Astrocyte (in vitro differentiated cells and primary cell): Measurements from ENCODE around the gene CCDC81. TPM values are rescaled to one million over a fixed set of nuclear protein-coding genes. Genes with fewer than 3 reads are reported as not detected.

Experiments
- DNase-seq: peaks from one replicate; pipeline ENCODE4 v3.0.0-alpha.2; 2010; ENCODE audit warnings: low read depth
- FAIRE-seq: peaks from 2 replicates; lab custom pipeline; 2011; peaks lifted over from hg19 to GRCh38; lab: Jason Lieb, UNC
- H2AFZ ChIP-seq: 2 replicates; pipeline ENCODE4 v1.6.0; 2012; ENCODE audit warnings: low read depth, low read length, inconsistent platforms
- H3K27ac ChIP-seq: 2 replicates; pipeline ENCODE4 v1.5.1; 2011; ENCODE audit warnings: low read depth, low read length, inconsistent platforms
- H3K27me3 ChIP-seq: 2 replicates; pipeline ENCODE4 v1.6.0; 2011; ENCODE audit warnings: low read length, inconsistent platforms; ENCODE audit not compliant: insufficient read depth
- H3K36me3 ChIP-seq: 2 replicates; pipeline ENCODE4 v1.5.1; 2011; ENCODE audit warnings: low read length, inconsistent platforms; ENCODE audit not compliant: insufficient read depth
- H3K4me1 ChIP-seq: 2 replicates; pipeline ENCODE4 v1.5.1; 2011; ENCODE audit warnings: low read length, inconsistent platforms; ENCODE audit not compliant: insufficient read depth
- H3K4me2 ChIP-seq: 2 replicates; pipeline ENCODE4 v1.6.0; 2012; ENCODE audit warnings: low read length, inconsistent platforms
- H3K4me3 ChIP-seq: 2 replicates; pipeline ENCODE4 v1.5.1; 2011; ENCODE audit warnings: low read depth, mild to moderate bottlenecking, low read length, inconsistent platforms; ENCODE audit not compliant: insufficient read depth
- H3K79me2 ChIP-seq: 2 replicates; pipeline ENCODE4 v1.6.0; 2012; ENCODE audit warnings: mild to moderate bottlenecking, low read length, inconsistent platforms; ENCODE audit not compliant: insufficient read depth
- H3K9ac ChIP-seq: 2 replicates; pipeline ENCODE4 v1.6.0; 2012; ENCODE audit warnings: mild to moderate bottlenecking, low read length, inconsistent platforms
- H3K9me3 ChIP-seq: 2 replicates; pipeline ENCODE4 v1.5.1; 2012; ENCODE audit warnings: low read depth, mild to moderate bottlenecking, low read length, inconsistent platforms; ENCODE audit not compliant: insufficient read depth
- H4K20me1 ChIP-seq: 2 replicates; pipeline ENCODE4 v1.6.0; 2012; ENCODE audit warnings: low read length, inconsistent platforms; ENCODE audit not compliant: insufficient read depth
- H3K27ac Mint-ChIP-seq: one replicate; pipeline ENCODE4 v1.8.0; 2021; ENCODE audit warnings: mild to moderate bottlenecking, mixed read lengths; ENCODE audit not compliant: unreplicated experiment
- H3K27me3 Mint-ChIP-seq: one replicate; pipeline ENCODE4 v1.8.0; 2021; ENCODE audit warnings: low read depth, mixed read lengths; ENCODE audit not compliant: unreplicated experiment
- H3K36me3 Mint-ChIP-seq: one replicate; pipeline ENCODE4 v1.8.0; 2021; ENCODE audit warnings: low read depth, mixed read lengths; ENCODE audit not compliant: unreplicated experiment
- H3K4me1 Mint-ChIP-seq: one replicate; pipeline ENCODE4 v1.8.0; 2021; ENCODE audit warnings: low read depth, mixed read lengths; ENCODE audit not compliant: unreplicated experiment
- H3K4me3 Mint-ChIP-seq: one replicate; pipeline ENCODE4 v1.8.0; 2021; ENCODE audit warnings: mild to moderate bottlenecking, moderate library complexity, mixed read lengths; ENCODE audit not compliant: unreplicated experiment
- H3K9me3 Mint-ChIP-seq: one replicate; pipeline ENCODE4 v1.8.0; 2021; ENCODE audit warnings: mild to moderate bottlenecking, mixed read lengths; ENCODE audit not compliant: unreplicated experiment
- EZH2 ChIP-seq: IDR thresholded peaks from 2 replicates; pipeline ENCODE4 v1.6.1; 2012; ENCODE audit warnings: mild to moderate bottlenecking, low read length, inconsistent platforms; ENCODE audit not compliant: insufficient read depth
- total RNA-seq: library from RNA; stranded (reverse); gene quantifications from 2 replicates; pipeline ENCODE4 v1.2.1, GENCODE V29; 2021
- TF ChIP-seq, protein P1 (sequence below): IDR thresholded peaks from 2 replicates; pipeline ENCODE4 v1.5.1; 2011; ENCODE audit warnings: low read depth, mild to moderate bottlenecking, inconsistent platforms, low read length, moderate library complexity; ENCODE audit not compliant: insufficient read depth

Gene CCDC81
- total RNA-seq, 1 donor from 2014 or later = 4.3 TPM

GRCh38 chr11:86383041-86383955 is 8.6 kb downstream of the CCDC81 start:
- Mint-ChIP-seq H3K27me3 (no peaks in the 10 kb centered on the region), H3K9me3 (no peaks in the 10 kb centered on the region), H3K4me3 (no peak overlapping the region), H3K4me1 (no peaks in the 10 kb centered on the region), H3K27ac (no peak overlapping the region), H3K36me3 (no peaks in the 10 kb centered on the region)
- H3K9me3 ChIP-seq = no peaks in the 10 kb centered on the region
- H3K4me2 ChIP-seq = no peak overlapping the region
- TF ChIP-seq, protein P1, sequence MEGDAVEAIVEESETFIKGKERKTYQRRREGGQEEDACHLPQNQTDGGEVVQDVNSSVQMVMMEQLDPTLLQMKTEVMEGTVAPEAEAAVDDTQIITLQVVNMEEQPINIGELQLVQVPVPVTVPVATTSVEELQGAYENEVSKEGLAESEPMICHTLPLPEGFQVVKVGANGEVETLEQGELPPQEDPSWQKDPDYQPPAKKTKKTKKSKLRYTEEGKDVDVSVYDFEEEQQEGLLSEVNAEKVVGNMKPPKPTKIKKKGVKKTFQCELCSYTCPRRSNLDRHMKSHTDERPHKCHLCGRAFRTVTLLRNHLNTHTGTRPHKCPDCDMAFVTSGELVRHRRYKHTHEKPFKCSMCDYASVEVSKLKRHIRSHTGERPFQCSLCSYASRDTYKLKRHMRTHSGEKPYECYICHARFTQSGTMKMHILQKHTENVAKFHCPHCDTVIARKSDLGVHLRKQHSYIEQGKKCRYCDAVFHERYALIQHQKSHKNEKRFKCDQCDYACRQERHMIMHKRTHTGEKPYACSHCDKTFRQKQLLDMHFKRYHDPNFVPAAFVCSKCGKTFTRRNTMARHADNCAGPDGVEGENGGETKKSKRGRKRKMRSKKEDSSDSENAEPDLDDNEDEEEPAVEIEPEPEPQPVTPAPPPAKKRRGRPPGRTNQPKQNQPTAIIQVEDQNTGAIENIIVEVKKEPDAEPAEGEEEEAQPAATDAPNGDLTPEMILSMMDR = no peak
- TF ChIP-seq EZH2 = no peak
- no peak overlapping the region for H3K27ac ChIP-seq
- no peak overlapping the region for H2AFZ ChIP-seq
- H3K4me3 ChIP-seq = no peak overlapping the region
- no peak overlapping the region for H3K9ac ChIP-seq
- no peaks in the 10 kb centered on the region for H3K79me2 ChIP-seq
- H4K20me1 ChIP-seq = no peaks in the 10 kb centered on the region
- H3K27me3 ChIP-seq = no peaks in the 10 kb centered on the region
- no peaks in the 10 kb centered on the region for H3K36me3 ChIP-seq
- H3K4me1 ChIP-seq = no peaks in the 10 kb centered on the region
- FAIRE-seq (no peak), DNase-seq (no peak)

DNA sequence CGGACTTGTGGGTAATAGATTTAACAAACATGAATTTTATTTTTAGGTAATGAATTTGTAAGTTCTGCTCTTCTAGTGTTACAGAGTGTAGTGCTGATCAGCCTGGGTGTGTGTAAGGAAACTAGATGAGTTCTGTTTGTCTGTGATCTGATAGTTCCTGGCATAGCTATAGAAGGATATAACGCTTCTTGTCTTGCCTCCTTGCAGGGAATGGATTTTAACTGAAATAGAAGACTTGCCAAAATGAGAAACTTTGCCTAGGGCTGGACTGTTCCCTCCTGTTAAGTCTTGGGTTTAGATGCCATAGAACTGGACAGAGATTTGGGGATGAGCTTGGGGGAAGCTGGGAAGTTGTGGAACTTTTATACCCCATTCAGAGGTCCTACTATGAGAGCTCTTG is 11.6 kb downstream of the CCDC81 start:
- H3K36me3 ChIP-seq = no peaks in the 10 kb centered on the region
- DNase-seq (no peak), FAIRE-seq (no peak)
- no peak overlapping the region for H3K4me2 ChIP-seq
- no peak overlapping the region for H3K9ac ChIP-seq
- H3K27me3 ChIP-seq = no peaks in the 10 kb centered on the region
- no peak overlapping the region for H3K4me3 ChIP-seq
- H4K20me1 ChIP-seq = no peaks in the 10 kb centered on the region
- TF ChIP-seq EZH2 = no peak
- TF ChIP-seq, protein P1 = no peak
- H3K9me3 Mint-ChIP-seq = no peaks in the 10 kb centered on the region
- H3K4me1 Mint-ChIP-seq = no peaks in the 10 kb centered on the region
- no peak overlapping the region for H3K27ac ChIP-seq
- H3K79me2 ChIP-seq = no peaks in the 10 kb centered on the region
- H3K36me3 Mint-ChIP-seq = no peaks in the 10 kb centered on the region
- H2AFZ ChIP-seq = no peak overlapping the region
- H3K4me3 Mint-ChIP-seq = no peak overlapping the region
- no peaks in the 10 kb centered on the region for H3K4me1 ChIP-seq
- no peaks in the 10 kb centered on the region for H3K27me3 Mint-ChIP-seq
- H3K9me3 ChIP-seq = no peaks in the 10 kb centered on the region
- H3K27ac Mint-ChIP-seq = no peak overlapping the region

GRCh38 chr11:86386746-86387145 is 12.1 kb downstream of the CCDC81 start:
- no peaks in the 10 kb centered on the region for H3K27me3 ChIP-seq
- H3K4me2 ChIP-seq = no peak overlapping the region
- no peaks in the 10 kb centered on the region for H3K4me1 ChIP-seq
- no peak overlapping the region for H3K9ac ChIP-seq
- Mint-ChIP-seq H3K4me1 (no peaks in the 10 kb centered on the region), H3K36me3 (no peaks in the 10 kb centered on the region), H3K9me3 (no peaks in the 10 kb centered on the region), H3K27me3 (no peaks in the 10 kb centered on the region), H3K4me3 (no peak overlapping the region), H3K27ac (no peak overlapping the region)
- H3K9me3 ChIP-seq = no peaks in the 10 kb centered on the region
- TF ChIP-seq, protein P1 = no peak
- FAIRE-seq (no peak), DNase-seq (no peak)
- no peaks in the 10 kb centered on the region for H4K20me1 ChIP-seq
- no peaks in the 10 kb centered on the region for H3K79me2 ChIP-seq
- no peak overlapping the region for H3K4me3 ChIP-seq
- no peaks in the 10 kb centered on the region for H3K36me3 ChIP-seq
- no peak overlapping the region for H3K27ac ChIP-seq
- H2AFZ ChIP-seq = no peak overlapping the region
